T-helper 1 cell treated with Interleukin-12 subunit alpha and Interleukin-12 subunit beta and Interleukin-4 antibody, amounts not matched to agents 30 μg/mL and 1 μg/mL, for 36 hours (primary cell): ENCODE measurements around the gene ZNF503.
"Not testable (repeated sequence)": the region's sequence is repeated elsewhere in the genome, so short reads cannot be mapped to it uniquely, and the experiment has no call there.

Experiments
- H3K27ac Mint-ChIP-seq: one replicate; pipeline ENCODE4 v1.8.0; 2021; ENCODE audit warnings: mild to moderate bottlenecking, mixed read lengths
- H3K27me3 Mint-ChIP-seq: one replicate; pipeline ENCODE4 v1.8.0; 2021; ENCODE audit warnings: low read depth, mixed read lengths
- H3K36me3 Mint-ChIP-seq: one replicate; pipeline ENCODE4 v1.8.0; 2021; ENCODE audit warnings: low read depth, mixed read lengths
- H3K4me1 Mint-ChIP-seq: one replicate; pipeline ENCODE4 v1.8.0; 2021; ENCODE audit warnings: low read depth, mixed read lengths
- H3K4me3 Mint-ChIP-seq: one replicate; pipeline ENCODE4 v1.8.0; 2021; ENCODE audit warnings: mild to moderate bottlenecking, moderate library complexity, mixed read lengths
- H3K9me3 Mint-ChIP-seq: one replicate; pipeline ENCODE4 v1.8.0; 2021; ENCODE audit warnings: mixed read lengths

Gene ZNF503

GRCh38 chr10:75371010-75371409, 30.6 kb downstream of the ZNF503 start:
- H3K4me1 Mint-ChIP-seq, result no peaks in the 10 kb centered on the region
- H3K27ac Mint-ChIP-seq, result no peak overlapping the region
- no peak overlapping the region for H3K4me3 Mint-ChIP-seq
- no peaks in the 10 kb centered on the region for H3K27me3 Mint-ChIP-seq
- H3K9me3 Mint-ChIP-seq, result peaks cover 15% of the 10 kb centered on the region
- H3K36me3 Mint-ChIP-seq, result no peaks in the 10 kb centered on the region

DNA sequence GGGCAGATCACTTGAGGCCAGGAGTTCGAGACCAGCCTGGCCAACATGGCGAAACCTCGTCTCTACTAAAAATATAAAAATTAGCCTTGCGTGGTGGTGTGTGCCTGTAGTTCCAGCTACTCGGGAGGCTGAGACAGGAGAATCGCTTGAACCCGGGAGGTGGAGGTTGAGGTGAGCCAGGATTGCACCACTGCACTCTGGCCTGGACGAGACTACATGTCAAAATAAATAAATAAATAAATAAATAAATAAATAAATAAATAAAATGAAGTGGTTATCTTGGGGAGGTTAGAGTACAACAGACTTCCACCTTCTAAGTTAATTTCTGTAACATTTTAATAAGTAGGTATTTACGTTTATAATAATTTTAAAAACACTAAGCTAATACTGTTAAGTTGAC, 31.7 kb downstream of the ZNF503 start:
- H3K27me3 Mint-ChIP-seq, H3K27ac Mint-ChIP-seq: not testable (repeated sequence)

GRCh38 chr10:75367901-75368300, 33.7 kb downstream of the ZNF503 start:
- Mint-ChIP-seq H3K27me3 (no peaks in the 10 kb centered on the region), H3K36me3 (no peaks in the 10 kb centered on the region), H3K4me3 (no peak overlapping the region), H3K9me3 (peaks cover 15% of the 10 kb centered on the region), H3K4me1 (no peaks in the 10 kb centered on the region), H3K27ac (no peak overlapping the region)

More for the DNA sequence above, 31.7 kb downstream of the ZNF503 start:
- peaks cover 15% of the 10 kb centered on the region for H3K9me3 Mint-ChIP-seq
- not testable (repeated sequence) for H3K4me1 Mint-ChIP-seq, H3K36me3 Mint-ChIP-seq, H3K4me3 Mint-ChIP-seq

DNA sequence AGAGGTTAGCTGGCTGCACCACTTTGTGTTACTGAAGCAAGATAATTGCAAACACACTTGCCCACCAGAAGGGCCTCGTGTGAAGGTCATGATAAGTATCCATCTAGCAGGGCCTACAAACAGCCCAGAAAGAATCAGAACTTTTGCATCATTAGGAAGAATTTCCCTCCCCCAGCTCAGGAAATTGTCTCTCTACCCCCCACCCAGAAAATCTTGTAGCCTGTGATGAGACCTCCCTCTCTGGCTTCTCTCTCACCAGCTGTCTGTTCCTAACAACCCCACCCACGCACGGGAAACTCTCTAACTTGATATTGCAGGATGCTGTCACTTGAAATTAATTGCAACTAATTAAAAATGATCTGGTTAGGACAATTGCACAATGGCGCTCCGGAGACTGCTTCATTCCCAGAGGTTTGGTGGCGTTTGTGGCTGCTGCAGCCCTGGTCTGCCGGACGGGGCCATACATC, 34.5 kb downstream of the ZNF503 start:
- H3K9me3 Mint-ChIP-seq, result peaks cover 15% of the 10 kb centered on the region
- H3K27me3 Mint-ChIP-seq, result no peaks in the 10 kb centered on the region
- H3K27ac Mint-ChIP-seq, result no peak overlapping the region
- no peaks in the 10 kb centered on the region for H3K4me1 Mint-ChIP-seq
- H3K36me3 Mint-ChIP-seq, result no peaks in the 10 kb centered on the region
- H3K4me3 Mint-ChIP-seq, result no peak overlapping the region

- Mint-ChIP-seq H3K36me3 (no peaks in the 10 kb centered on the region), H3K27ac (no peak overlapping the region), H3K4me3 (no peak overlapping the region), H3K9me3 (peaks cover 3% of the 10 kb centered on the region), H3K4me1 (no peaks in the 10 kb centered on the region), H3K27me3 (no peaks in the 10 kb centered on the region)
Observed at GRCh38 chr10:75363431-75363830, 38.1 kb downstream of the ZNF503 start.

DNA sequence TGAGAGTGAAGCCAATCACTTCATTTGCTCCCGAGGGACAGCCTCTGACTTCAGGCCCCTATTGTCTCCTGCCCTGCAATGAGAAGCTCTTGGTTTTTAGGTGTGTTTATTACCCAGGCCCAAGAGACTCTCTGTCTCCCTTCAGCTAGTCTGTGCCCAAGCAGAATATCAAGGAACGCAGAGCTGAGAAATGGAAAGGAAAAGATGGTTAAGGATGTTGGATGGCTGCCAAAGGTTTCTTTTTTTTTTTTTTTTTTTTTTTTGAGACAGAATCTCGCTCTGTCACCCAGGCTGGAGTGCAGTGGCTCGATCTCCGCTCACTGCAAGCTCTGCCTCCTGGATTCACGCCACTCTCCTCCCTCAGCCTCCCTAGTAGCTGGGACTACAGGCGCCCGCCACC, 41.7 kb downstream of the ZNF503 start:
- H3K36me3 Mint-ChIP-seq, H3K27me3 Mint-ChIP-seq, H3K4me1 Mint-ChIP-seq, H3K9me3 Mint-ChIP-seq, H3K4me3 Mint-ChIP-seq, H3K27ac Mint-ChIP-seq: not testable (repeated sequence)

DNA sequence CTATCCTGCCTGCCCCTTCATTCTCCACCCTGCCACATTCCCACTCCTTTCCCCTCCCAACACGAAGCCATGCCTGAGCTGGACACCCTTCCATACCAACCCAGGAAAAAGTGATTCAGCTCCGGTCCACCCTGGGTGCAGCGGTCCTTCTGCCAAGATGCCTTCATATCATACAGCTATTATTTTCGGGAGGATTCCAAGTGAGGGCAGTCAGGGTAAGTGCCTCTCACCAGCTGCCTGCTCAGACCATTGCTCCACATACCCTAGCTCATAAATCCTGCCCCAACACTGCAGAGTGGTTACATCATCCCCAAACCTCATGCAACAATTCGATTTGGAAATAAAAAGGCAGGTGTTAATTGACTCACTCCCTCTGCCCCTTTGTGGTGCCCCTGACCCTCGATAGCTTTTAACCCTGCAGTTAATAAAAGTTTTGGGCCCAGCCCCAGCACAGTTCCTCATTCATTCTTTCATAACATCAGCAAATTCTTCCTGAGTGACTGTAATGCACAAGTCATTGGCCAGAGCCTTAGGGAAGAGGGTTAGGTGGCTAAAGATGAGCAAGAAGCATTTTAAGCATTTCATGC, 42.6 kb downstream of the ZNF503 start:
- H3K27me3 Mint-ChIP-seq, result no peaks in the 10 kb centered on the region
- no peak overlapping the region for H3K27ac Mint-ChIP-seq
- no peaks in the 10 kb centered on the region for H3K4me1 Mint-ChIP-seq
- no peaks in the 10 kb centered on the region for H3K36me3 Mint-ChIP-seq
- H3K9me3 Mint-ChIP-seq, result no peaks in the 10 kb centered on the region
- no peak overlapping the region for H3K4me3 Mint-ChIP-seq

- no peaks in the 10 kb centered on the region for H3K36me3 Mint-ChIP-seq
- H3K4me1 Mint-ChIP-seq, result no peaks in the 10 kb centered on the region
- no peak overlapping the region for H3K4me3 Mint-ChIP-seq
- H3K9me3 Mint-ChIP-seq, result no peaks in the 10 kb centered on the region
- H3K27me3 Mint-ChIP-seq, result no peaks in the 10 kb centered on the region
- no peak overlapping the region for H3K27ac Mint-ChIP-seq
Observed at GRCh38 chr10:75358132-75358531, 43.4 kb downstream of the ZNF503 start.

DNA sequence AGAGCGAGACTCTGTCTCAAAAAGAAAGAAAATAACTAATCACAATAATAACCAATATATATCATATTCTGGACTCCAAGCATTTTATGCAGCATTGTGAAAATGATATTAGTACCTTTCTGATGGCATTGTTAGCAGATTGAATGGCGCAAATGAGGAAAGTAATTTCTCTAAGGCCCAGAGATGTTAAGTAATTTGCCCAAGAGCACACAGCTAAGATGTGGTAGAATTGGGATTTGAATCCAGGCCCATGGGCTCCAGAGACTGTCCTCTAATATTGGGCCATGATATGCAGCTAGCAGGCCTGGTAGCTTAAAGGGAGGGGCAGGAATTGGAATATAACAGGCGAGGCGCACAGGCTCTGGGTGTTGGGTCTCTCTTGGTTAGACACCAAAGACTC, 44.1 kb downstream of the ZNF503 start:
- Mint-ChIP-seq H3K36me3 (no peaks in the 10 kb centered on the region), H3K4me3 (no peak overlapping the region), H3K4me1 (no peaks in the 10 kb centered on the region), H3K27me3 (no peaks in the 10 kb centered on the region), H3K9me3 (no peaks in the 10 kb centered on the region), H3K27ac (no peak overlapping the region)

- Mint-ChIP-seq H3K27me3 (no peaks in the 10 kb centered on the region), H3K4me3 (no peak overlapping the region), H3K27ac (no peak overlapping the region), H3K9me3 (no peaks in the 10 kb centered on the region), H3K36me3 (no peaks in the 10 kb centered on the region), H3K4me1 (no peaks in the 10 kb centered on the region)
Observed at GRCh38 chr10:75356484-75356883, 45.1 kb downstream of the ZNF503 start.

GRCh38 chr10:75355706-75356105, 45.9 kb downstream of the ZNF503 start:
- Mint-ChIP-seq H3K4me3 (no peak overlapping the region), H3K9me3 (no peaks in the 10 kb centered on the region), H3K4me1 (no peaks in the 10 kb centered on the region), H3K27me3 (no peaks in the 10 kb centered on the region), H3K27ac (no peak overlapping the region), H3K36me3 (no peaks in the 10 kb centered on the region)

GRCh38 chr10:75353183-75353582, 48.4 kb downstream of the ZNF503 start:
- Mint-ChIP-seq H3K4me1 (no peaks in the 10 kb centered on the region), H3K27ac (no peak overlapping the region), H3K36me3 (no peaks in the 10 kb centered on the region), H3K4me3 (no peak overlapping the region), H3K9me3 (no peaks in the 10 kb centered on the region), H3K27me3 (no peaks in the 10 kb centered on the region)

GRCh38 chr10:75352650-75353049, 48.9 kb downstream of the ZNF503 start:
- no peaks in the 10 kb centered on the region for H3K9me3 Mint-ChIP-seq
- no peaks in the 10 kb centered on the region for H3K4me1 Mint-ChIP-seq
- no peaks in the 10 kb centered on the region for H3K27me3 Mint-ChIP-seq
- H3K36me3 Mint-ChIP-seq, result no peaks in the 10 kb centered on the region
- H3K4me3 Mint-ChIP-seq, result no peak overlapping the region
- H3K27ac Mint-ChIP-seq, result no peak overlapping the region

- Mint-ChIP-seq H3K9me3 (no peaks in the 10 kb centered on the region), H3K27me3 (no peaks in the 10 kb centered on the region), H3K36me3 (no peaks in the 10 kb centered on the region), H3K27ac (no peak overlapping the region), H3K4me3 (no peak overlapping the region), H3K4me1 (no peaks in the 10 kb centered on the region)
Observed at GRCh38 chr10:75351637-75352036, 49.9 kb downstream of the ZNF503 start.

DNA sequence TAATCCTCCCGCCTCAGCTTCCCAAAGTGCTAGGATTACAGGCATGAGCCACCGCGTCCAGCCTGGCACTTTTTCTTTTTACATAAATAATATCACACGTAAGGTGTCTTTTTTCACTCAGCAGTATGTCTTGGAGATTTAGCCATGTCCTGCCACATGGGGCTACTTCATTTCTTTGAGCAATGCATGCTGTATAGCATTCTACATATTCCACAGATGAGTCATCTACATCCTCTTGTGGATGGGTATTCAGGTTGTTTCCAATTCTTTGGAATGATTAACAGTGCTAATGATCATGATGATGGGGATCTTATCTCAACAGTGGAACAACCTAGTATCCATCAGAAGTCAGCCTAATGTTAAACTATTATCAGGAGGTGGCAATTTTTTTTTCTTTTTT, 50.8 kb downstream of the ZNF503 start:
- Mint-ChIP-seq H3K4me3 (no peak overlapping the region), H3K27me3 (no peaks in the 10 kb centered on the region), H3K4me1 (no peaks in the 10 kb centered on the region), H3K36me3 (no peaks in the 10 kb centered on the region), H3K9me3 (no peaks in the 10 kb centered on the region), H3K27ac (no peak overlapping the region)
